ENCODE results near the gene PCDHGA12. TPM values are rescaled to one million over a fixed set of nuclear protein-coding genes. Genes with fewer than 3 reads are reported as not detected.
"Not testable (repeated sequence)": the region's sequence is repeated elsewhere in the genome, so short reads cannot be mapped to it uniquely, and the experiment has no call there.

PCDHGA12 gene
- total RNA-seq, 1 experiment from 2014 or later: 0.11 TPM

GRCh38 chr5:141427783-141428426 lies 2.4 kb upstream of the PCDHGA12 start:
- BruUV-seq (replicated peaks): no TSS peak
- no peak overlapping the region for H3K4me3 ChIP-seq (ENCODE audit: low read length)
- no peak for DNase-seq
- TF ChIP-seq EZH2 (IDR thresholded peaks at IDR 0.05; ENCODE audit: low read length, unreplicated experiment): no peak
- TF ChIP-seq, protein P1, sequence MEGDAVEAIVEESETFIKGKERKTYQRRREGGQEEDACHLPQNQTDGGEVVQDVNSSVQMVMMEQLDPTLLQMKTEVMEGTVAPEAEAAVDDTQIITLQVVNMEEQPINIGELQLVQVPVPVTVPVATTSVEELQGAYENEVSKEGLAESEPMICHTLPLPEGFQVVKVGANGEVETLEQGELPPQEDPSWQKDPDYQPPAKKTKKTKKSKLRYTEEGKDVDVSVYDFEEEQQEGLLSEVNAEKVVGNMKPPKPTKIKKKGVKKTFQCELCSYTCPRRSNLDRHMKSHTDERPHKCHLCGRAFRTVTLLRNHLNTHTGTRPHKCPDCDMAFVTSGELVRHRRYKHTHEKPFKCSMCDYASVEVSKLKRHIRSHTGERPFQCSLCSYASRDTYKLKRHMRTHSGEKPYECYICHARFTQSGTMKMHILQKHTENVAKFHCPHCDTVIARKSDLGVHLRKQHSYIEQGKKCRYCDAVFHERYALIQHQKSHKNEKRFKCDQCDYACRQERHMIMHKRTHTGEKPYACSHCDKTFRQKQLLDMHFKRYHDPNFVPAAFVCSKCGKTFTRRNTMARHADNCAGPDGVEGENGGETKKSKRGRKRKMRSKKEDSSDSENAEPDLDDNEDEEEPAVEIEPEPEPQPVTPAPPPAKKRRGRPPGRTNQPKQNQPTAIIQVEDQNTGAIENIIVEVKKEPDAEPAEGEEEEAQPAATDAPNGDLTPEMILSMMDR (conservative IDR thresholded peaks at IDR 0.05; ENCODE audit: low read depth, low read length): no peak
- TF ChIP-seq EZH2phosphoT487 (IDR thresholded peaks at IDR 0.05; ENCODE audit: borderline replicate concordance, low read length): no peak
- H3K9me3 ChIP-seq (ENCODE audit: low read length): 0 out of 2 replicates have a peak, but pooled peaks cover 4% of the 10 kb centered on the region
- H3K27ac ChIP-seq (ENCODE audit: low read length): no peak overlapping the region
- no peaks in the 10 kb centered on the region for H4K20me1 ChIP-seq (ENCODE audit: low read length)
- POLR2A ChIA-PET (ENCODE audit: unreplicated experiment): no interaction called here
- H3K9me2 ChIP-seq (replicated peaks; ENCODE audit: low read length): no peaks in the 10 kb centered on the region
- H3K27me3 ChIP-seq (ENCODE audit: low read length): no peaks in the 10 kb centered on the region
- no peak for ATAC-seq
- CTCF ChIA-PET: no interaction called here
- no peaks in the 10 kb centered on the region for H3K79me2 ChIP-seq (ENCODE audit: low read length)
- H3K9ac ChIP-seq (ENCODE audit: low read length): no peak overlapping the region
- H3K4me1 ChIP-seq (ENCODE audit: insufficient read depth, low read length): no peaks in the 10 kb centered on the region
- H3K36me3 ChIP-seq (ENCODE audit: low read depth, low read length): no peaks in the 10 kb centered on the region
- no peak overlapping the region for H3K4me2 ChIP-seq (ENCODE audit: low read length)
- no peak overlapping the region for H2AFZ ChIP-seq (ENCODE audit: low read length)
- intact Hi-C loops (cut with micrococcal nuclease): no loop called here
- no peaks in the 10 kb centered on the region for H3F3A ChIP-seq (ENCODE audit: low read length, unreplicated experiment)

GRCh38 chr5:141431286-141431685 lies 979 bp downstream of the PCDHGA12 start:
- CTCF ChIA-PET: no interaction called here
- Histone ChIP-seq H2AFZ (ENCODE audit: low read length) (no peak overlapping the region), H3K4me3 (ENCODE audit: low read length) (no peak overlapping the region), H3K27me3 (ENCODE audit: low read length) (no peaks in the 10 kb centered on the region), H3F3A (ENCODE audit: low read length, unreplicated experiment) (no peaks in the 10 kb centered on the region), H3K9ac (ENCODE audit: low read length) (no peak overlapping the region), H4K20me1 (ENCODE audit: low read length) (no peaks in the 10 kb centered on the region), H3K4me2 (ENCODE audit: low read length) (no peak overlapping the region), H3K27ac (ENCODE audit: low read length) (no peak overlapping the region), H3K79me2 (ENCODE audit: low read length) (no peaks in the 10 kb centered on the region), H3K36me3 (ENCODE audit: low read depth, low read length) (no peaks in the 10 kb centered on the region), H3K9me3 (ENCODE audit: low read length) (0 out of 2 replicates have a peak, but pooled peaks cover 4% of the 10 kb centered on the region), H3K4me1 (ENCODE audit: insufficient read depth, low read length) (no peaks in the 10 kb centered on the region), H3K9me2 (replicated peaks; ENCODE audit: low read length) (no peaks in the 10 kb centered on the region)
- no TSS peak for BruUV-seq (replicated peaks)
- ATAC-seq (no peak), DNase-seq (no peak)
- TF ChIP-seq EZH2 (IDR thresholded peaks at IDR 0.05; ENCODE audit: low read length, unreplicated experiment) (no peak), EZH2phosphoT487 (IDR thresholded peaks at IDR 0.05; ENCODE audit: borderline replicate concordance, low read length) (no peak)
- TF ChIP-seq, protein P1 (conservative IDR thresholded peaks at IDR 0.05; ENCODE audit: low read depth, low read length): no peak
- POLR2A ChIA-PET (ENCODE audit: unreplicated experiment): no interaction called here
- intact Hi-C loops (cut with micrococcal nuclease): no loop called here

GRCh38 chr5:141432308-141432707 lies 2.0 kb downstream of the PCDHGA12 start:
- H3K36me3 ChIP-seq (ENCODE audit: low read depth, low read length); ATAC-seq; H3K4me1 ChIP-seq (ENCODE audit: insufficient read depth, low read length); POLR2A ChIA-PET (ENCODE audit: unreplicated experiment); H3F3A ChIP-seq (ENCODE audit: low read length, unreplicated experiment); H3K27ac ChIP-seq (ENCODE audit: low read length); H2AFZ ChIP-seq (ENCODE audit: low read length); DNase-seq; CTCF ChIA-PET; H3K27me3 ChIP-seq (ENCODE audit: low read length); H3K9ac ChIP-seq (ENCODE audit: low read length); H3K4me2 ChIP-seq (ENCODE audit: low read length); BruUV-seq (replicated peaks); intact Hi-C loops (cut with micrococcal nuclease); H3K4me3 ChIP-seq (ENCODE audit: low read length); H3K9me2 ChIP-seq (replicated peaks; ENCODE audit: low read length); H3K9me3 ChIP-seq (ENCODE audit: low read length); H3K79me2 ChIP-seq (ENCODE audit: low read length); H4K20me1 ChIP-seq (ENCODE audit: low read length): not testable (repeated sequence)

DNA sequence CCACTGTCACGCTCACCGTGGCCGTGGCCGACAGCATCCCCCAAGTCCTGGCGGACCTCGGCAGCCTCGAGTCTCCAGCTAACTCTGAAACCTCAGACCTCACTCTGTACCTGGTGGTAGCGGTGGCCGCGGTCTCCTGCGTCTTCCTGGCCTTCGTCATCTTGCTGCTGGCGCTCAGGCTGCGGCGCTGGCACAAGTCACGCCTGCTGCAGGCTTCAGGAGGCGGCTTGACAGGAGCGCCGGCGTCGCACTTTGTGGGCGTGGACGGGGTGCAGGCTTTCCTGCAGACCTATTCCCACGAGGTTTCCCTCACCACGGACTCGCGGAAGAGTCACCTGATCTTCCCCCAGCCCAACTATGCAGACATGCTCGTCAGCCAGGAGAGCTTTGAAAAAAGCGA lies 2.4 kb downstream of the PCDHGA12 start:
- CTCF ChIA-PET; BruUV-seq (replicated peaks): not testable (repeated sequence)

More for the DNA sequence above, 2.4 kb downstream of the PCDHGA12 start:
- H3K9ac ChIP-seq (ENCODE audit: low read length); H3K36me3 ChIP-seq (ENCODE audit: low read depth, low read length); H4K20me1 ChIP-seq (ENCODE audit: low read length); H3K27ac ChIP-seq (ENCODE audit: low read length); H3K4me2 ChIP-seq (ENCODE audit: low read length); H3F3A ChIP-seq (ENCODE audit: low read length, unreplicated experiment); H3K9me2 ChIP-seq (replicated peaks; ENCODE audit: low read length); H2AFZ ChIP-seq (ENCODE audit: low read length); intact Hi-C loops (cut with micrococcal nuclease); ATAC-seq; H3K4me3 ChIP-seq (ENCODE audit: low read length); H3K79me2 ChIP-seq (ENCODE audit: low read length); DNase-seq; H3K4me1 ChIP-seq (ENCODE audit: insufficient read depth, low read length); POLR2A ChIA-PET (ENCODE audit: unreplicated experiment); H3K9me3 ChIP-seq (ENCODE audit: low read length); H3K27me3 ChIP-seq (ENCODE audit: low read length): not testable (repeated sequence)

Measured in PC-3 (cell line).